Measurements from ENCODE around the gene CRY2.

CRY2 gene

DNA sequence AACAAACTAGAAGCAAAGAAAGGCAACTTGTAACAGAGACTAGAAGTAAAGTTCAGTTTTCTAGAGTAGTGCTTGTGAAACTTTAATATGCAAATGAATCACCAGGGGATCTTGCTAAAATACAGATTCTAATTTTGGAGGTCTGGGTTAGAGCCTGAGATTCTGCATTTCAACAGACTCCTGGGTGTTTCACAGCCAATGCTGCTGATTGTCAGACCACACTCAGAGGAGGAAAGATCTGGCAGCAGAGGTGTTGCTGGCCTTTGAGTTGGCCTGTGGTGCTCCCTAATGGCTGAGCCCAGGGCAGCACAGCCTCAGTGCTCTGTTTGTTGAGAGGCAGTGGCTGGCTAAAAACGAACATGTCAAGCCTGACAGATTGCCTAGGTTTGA, 5.4 kb downstream of the CRY2 start:
- FAIRE-seq, result no peak
- TF ChIP-seq, protein P1, sequence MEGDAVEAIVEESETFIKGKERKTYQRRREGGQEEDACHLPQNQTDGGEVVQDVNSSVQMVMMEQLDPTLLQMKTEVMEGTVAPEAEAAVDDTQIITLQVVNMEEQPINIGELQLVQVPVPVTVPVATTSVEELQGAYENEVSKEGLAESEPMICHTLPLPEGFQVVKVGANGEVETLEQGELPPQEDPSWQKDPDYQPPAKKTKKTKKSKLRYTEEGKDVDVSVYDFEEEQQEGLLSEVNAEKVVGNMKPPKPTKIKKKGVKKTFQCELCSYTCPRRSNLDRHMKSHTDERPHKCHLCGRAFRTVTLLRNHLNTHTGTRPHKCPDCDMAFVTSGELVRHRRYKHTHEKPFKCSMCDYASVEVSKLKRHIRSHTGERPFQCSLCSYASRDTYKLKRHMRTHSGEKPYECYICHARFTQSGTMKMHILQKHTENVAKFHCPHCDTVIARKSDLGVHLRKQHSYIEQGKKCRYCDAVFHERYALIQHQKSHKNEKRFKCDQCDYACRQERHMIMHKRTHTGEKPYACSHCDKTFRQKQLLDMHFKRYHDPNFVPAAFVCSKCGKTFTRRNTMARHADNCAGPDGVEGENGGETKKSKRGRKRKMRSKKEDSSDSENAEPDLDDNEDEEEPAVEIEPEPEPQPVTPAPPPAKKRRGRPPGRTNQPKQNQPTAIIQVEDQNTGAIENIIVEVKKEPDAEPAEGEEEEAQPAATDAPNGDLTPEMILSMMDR (IDR thresholded peaks at IDR 0.05; ENCODE audit: insufficient read depth, missing control alignments), result no peak
- DNase-seq (ENCODE audit: insufficient read length, low spot score), result no peak

DNA sequence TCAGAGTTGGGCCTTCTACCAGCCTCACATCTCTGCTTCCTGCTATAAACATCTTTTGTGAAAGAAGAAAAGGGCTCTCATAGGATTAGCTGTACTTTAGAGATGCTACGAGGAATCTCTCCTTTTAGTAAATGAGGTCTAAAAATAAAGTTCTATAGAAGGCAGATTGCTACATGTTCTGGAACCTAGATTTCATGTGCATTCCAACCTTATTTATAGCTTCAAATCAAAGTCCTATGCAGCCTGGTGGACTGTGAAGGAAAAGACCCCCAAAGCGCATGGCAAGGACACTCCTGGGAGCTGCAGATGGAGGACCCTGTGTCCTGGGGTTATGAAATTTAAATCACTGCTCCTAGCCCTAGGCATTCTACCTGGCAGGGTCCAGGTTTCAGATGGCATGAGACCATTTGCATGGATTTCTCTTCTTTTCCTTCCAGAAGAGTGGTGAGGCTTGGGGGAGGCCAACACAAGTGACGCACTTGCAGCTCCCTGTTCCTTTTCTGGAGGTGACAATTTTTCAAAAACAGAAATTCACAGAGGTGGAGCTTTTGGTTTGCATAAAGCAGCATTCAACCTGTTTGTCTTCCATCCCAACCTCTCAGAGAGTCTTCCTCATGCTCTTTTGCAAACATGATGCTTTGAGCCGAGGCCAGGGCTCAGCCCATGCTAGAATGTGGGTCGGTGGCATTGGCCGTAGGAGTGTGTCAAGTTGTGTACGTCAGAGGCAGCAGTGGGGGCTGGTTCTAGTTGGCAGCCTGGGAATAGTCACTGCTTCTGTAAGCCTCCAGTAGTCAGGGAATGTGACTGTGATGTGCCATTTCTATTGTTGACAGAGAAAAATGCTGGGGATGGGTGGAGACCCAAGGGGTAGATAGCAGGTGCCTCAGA, 6.3 kb downstream of the CRY2 start:
- TF ChIP-seq, protein P1 (IDR thresholded peaks at IDR 0.05; ENCODE audit: insufficient read depth, missing control alignments), result no peak
- FAIRE-seq, result no peak

DNA sequence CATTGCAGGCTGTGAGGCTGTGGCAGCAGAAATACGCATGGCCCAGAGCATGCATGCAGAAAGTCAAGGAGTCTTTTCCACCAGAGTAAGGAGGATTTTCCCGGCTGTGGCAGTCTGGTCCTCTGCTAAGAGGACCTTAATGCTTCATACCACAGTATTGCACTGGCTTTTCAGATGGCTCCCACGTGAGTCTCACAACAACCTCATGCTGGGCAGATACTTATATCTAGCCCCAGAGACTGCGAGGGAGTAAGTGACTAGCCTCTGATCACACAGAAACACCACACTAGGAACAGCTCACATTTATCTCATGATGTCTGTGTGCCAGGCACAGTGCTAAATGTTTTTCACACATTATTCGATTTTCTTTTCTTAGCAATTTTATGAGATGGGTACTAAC, 8.0 kb downstream of the CRY2 start:
- DNase-seq (ENCODE audit: insufficient read length, low spot score), result no peak
- TF ChIP-seq, protein P1 (IDR thresholded peaks at IDR 0.05; ENCODE audit: insufficient read depth, missing control alignments), result no peak
- no peak for FAIRE-seq

More for the DNA sequence above, 6.3 kb downstream of the CRY2 start:
- DNase-seq (ENCODE audit: insufficient read length, low spot score), result no peak

DNA sequence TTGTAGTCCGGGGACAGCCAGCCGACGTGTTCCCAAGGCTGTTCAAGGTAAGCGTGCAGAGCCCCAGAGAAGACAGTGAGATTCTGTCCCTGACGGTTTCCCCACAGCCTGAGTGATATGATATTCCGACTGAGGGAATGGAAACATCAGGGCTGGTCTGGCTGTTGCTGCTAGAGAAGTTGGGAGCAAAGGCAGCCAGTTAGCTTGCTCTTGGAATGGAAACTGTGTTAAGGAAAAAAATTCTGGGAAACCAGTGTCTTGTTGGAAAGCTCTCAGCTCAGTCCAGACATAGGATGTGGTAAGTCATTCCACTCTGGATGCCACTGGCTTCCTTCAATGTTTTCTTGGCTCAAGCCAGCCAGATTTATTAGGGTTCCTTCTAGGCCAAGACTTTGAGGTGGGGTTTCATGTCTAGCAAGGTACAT, 8.8 kb downstream of the CRY2 start:
- no peak for FAIRE-seq
- DNase-seq (ENCODE audit: insufficient read length, low spot score), result no peak
- TF ChIP-seq, protein P1 (IDR thresholded peaks at IDR 0.05; ENCODE audit: insufficient read depth, missing control alignments), result no peak

DNA sequence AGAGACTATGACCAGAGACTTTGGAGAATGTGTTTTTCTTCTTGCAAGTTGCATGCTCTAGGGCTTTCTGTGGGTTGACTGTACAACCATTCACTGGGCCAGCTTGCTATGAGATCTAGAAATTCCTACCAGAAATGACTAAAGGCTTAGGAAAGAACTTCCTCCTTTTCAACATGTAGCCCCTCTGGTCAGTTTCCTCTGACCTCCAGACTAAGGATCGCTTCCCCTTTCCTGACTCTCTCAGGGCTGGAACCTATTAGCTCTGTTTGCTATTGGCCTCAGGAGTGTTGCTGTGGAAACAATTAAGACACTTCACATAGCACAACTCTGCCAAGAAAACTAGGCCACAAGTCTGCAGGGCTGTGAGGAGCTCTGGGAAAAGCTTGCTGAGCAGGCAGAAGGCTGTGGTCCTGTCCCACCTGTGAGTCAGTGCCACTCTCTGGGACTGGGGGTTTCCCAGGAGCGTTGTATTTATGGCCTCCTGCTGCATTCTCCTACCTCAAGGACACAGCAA, 10.7 kb downstream of the CRY2 start:
- FAIRE-seq (no peak), DNase-seq (ENCODE audit: insufficient read length, low spot score) (no peak)
- TF ChIP-seq, protein P1 (IDR thresholded peaks at IDR 0.05; ENCODE audit: insufficient read depth, missing control alignments), result no peak

DNA sequence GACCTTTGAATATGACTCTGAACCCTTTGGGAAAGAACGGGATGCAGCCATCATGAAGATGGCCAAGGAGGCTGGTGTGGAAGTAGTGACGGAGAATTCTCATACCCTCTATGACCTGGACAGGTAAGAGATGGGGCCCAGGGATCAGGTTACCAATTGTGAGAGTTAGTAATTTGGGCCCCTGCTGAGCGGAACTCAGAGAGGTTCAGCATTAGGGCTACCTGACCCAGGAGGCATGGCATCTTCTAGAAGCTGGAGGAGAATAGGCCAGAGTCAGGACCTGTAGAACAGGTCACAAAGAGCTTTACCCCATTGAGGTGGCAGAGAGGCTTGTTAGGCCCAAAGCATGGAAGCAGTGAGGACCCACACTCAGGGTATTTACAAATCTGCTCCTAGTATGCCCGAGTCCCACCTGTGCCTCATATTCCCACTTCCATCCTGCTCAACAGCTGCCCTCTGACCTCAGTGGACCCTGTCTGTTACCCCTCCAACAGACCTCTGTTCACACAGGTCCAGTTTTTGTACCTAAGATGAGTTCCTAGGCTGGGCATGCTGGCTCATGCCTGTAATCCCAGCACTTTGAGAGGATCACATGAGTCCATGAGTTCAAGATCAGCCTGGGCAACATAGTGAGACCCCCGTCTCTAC, 11.6 kb downstream of the CRY2 start:
- FAIRE-seq (no peak), DNase-seq (ENCODE audit: insufficient read length, low spot score) (no peak)
- TF ChIP-seq, protein P1 (IDR thresholded peaks at IDR 0.05; ENCODE audit: insufficient read depth, missing control alignments), result no peak
